Measurements from ENCODE around the gene TENM4. TPM values are rescaled to one million over a fixed set of nuclear protein-coding genes. Genes with fewer than 3 reads are reported as not detected.

The TENM4 gene
- total RNA-seq, 1 donor from 2014 or later = 43.2 TPM

- Mint-ChIP-seq H3K4me3 (no peak overlapping the region), H3K9me3 (peaks cover under 1% of the 10 kb centered on the region)
- DNase-seq (ENCODE audit: low read depth, low spot score) = no peak
These were observed 19.0 kb downstream of the TENM4 start for GRCh38 chr11:79421820-79422219.

GRCh38 chr11:79419120-79419519 is 21.7 kb downstream of the TENM4 start:
- Mint-ChIP-seq H3K36me3 (ENCODE audit: low read depth) (peaks cover 6% of the 10 kb centered on the region), H3K27me3 (ENCODE audit: low read depth) (no peaks in the 10 kb centered on the region), H3K9me3 (peaks cover 5% of the 10 kb centered on the region), H3K4me1 (peaks cover 8% of the 10 kb centered on the region), H3K4me3 (no peak overlapping the region), H3K27ac (ENCODE audit: unreplicated experiment) (no peak overlapping the region)
- no peak for TF ChIP-seq CTCF (conservative IDR thresholded peaks at IDR 0.05)
- no peak for DNase-seq (ENCODE audit: low read depth, low spot score)

More at GRCh38 chr11:79421820-79422219, 19.0 kb downstream of the TENM4 start:
- H3K27ac Mint-ChIP-seq (ENCODE audit: unreplicated experiment) = no peak overlapping the region
- H3K4me1 Mint-ChIP-seq = peaks cover 8% of the 10 kb centered on the region
- H3K36me3 Mint-ChIP-seq (ENCODE audit: low read depth) = peaks cover 3% of the 10 kb centered on the region
- TF ChIP-seq CTCF (conservative IDR thresholded peaks at IDR 0.05) = no peak
- no peaks in the 10 kb centered on the region for H3K27me3 Mint-ChIP-seq (ENCODE audit: low read depth)

GRCh38 chr11:79418241-79418640 is 22.6 kb downstream of the TENM4 start:
- Mint-ChIP-seq H3K27ac (ENCODE audit: unreplicated experiment) (no peak overlapping the region), H3K4me3 (no peak overlapping the region), H3K9me3 (peaks cover 5% of the 10 kb centered on the region), H3K27me3 (ENCODE audit: low read depth) (no peaks in the 10 kb centered on the region), H3K4me1 (peaks cover 11% of the 10 kb centered on the region), H3K36me3 (ENCODE audit: low read depth) (peaks cover 6% of the 10 kb centered on the region)
- no peak for TF ChIP-seq CTCF (conservative IDR thresholded peaks at IDR 0.05)
- no peak for DNase-seq (ENCODE audit: low read depth, low spot score)

GRCh38 chr11:79417069-79417920 is 23.5 kb downstream of the TENM4 start:
- H3K4me3 Mint-ChIP-seq = no peak overlapping the region
- H3K9me3 Mint-ChIP-seq = peaks cover 5% of the 10 kb centered on the region
- no peak for DNase-seq (ENCODE audit: low read depth, low spot score)
- no peaks in the 10 kb centered on the region for H3K27me3 Mint-ChIP-seq (ENCODE audit: low read depth)
- peaks cover 6% of the 10 kb centered on the region for H3K36me3 Mint-ChIP-seq (ENCODE audit: low read depth)
- no peak for TF ChIP-seq CTCF (conservative IDR thresholded peaks at IDR 0.05)
- H3K27ac Mint-ChIP-seq (ENCODE audit: unreplicated experiment) = no peak overlapping the region
- H3K4me1 Mint-ChIP-seq = peaks cover 13% of the 10 kb centered on the region

- no peak for TF ChIP-seq CTCF (conservative IDR thresholded peaks at IDR 0.05)
- Mint-ChIP-seq H3K27me3 (ENCODE audit: low read depth) (no peaks in the 10 kb centered on the region), H3K27ac (ENCODE audit: unreplicated experiment) (no peak overlapping the region), H3K4me3 (no peak overlapping the region), H3K4me1 (peaks cover 6% of the 10 kb centered on the region), H3K9me3 (peaks cover 5% of the 10 kb centered on the region), H3K36me3 (ENCODE audit: low read depth) (peaks cover 6% of the 10 kb centered on the region)
- no peak for DNase-seq (ENCODE audit: low read depth, low spot score)
These were observed 24.9 kb downstream of the TENM4 start for GRCh38 chr11:79415912-79416311.
